ENCODE data around the gene ARHGAP19.
A peak's percentile ranks its signal among the peaks of the same experiment; 100 is the strongest.

The ARHGAP19 gene, protein sequence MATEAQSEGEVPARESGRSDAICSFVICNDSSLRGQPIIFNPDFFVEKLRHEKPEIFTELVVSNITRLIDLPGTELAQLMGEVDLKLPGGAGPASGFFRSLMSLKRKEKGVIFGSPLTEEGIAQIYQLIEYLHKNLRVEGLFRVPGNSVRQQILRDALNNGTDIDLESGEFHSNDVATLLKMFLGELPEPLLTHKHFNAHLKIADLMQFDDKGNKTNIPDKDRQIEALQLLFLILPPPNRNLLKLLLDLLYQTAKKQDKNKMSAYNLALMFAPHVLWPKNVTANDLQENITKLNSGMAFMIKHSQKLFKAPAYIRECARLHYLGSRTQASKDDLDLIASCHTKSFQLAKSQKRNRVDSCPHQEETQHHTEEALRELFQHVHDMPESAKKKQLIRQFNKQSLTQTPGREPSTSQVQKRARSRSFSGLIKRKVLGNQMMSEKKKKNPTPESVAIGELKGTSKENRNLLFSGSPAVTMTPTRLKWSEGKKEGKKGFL

DNA sequence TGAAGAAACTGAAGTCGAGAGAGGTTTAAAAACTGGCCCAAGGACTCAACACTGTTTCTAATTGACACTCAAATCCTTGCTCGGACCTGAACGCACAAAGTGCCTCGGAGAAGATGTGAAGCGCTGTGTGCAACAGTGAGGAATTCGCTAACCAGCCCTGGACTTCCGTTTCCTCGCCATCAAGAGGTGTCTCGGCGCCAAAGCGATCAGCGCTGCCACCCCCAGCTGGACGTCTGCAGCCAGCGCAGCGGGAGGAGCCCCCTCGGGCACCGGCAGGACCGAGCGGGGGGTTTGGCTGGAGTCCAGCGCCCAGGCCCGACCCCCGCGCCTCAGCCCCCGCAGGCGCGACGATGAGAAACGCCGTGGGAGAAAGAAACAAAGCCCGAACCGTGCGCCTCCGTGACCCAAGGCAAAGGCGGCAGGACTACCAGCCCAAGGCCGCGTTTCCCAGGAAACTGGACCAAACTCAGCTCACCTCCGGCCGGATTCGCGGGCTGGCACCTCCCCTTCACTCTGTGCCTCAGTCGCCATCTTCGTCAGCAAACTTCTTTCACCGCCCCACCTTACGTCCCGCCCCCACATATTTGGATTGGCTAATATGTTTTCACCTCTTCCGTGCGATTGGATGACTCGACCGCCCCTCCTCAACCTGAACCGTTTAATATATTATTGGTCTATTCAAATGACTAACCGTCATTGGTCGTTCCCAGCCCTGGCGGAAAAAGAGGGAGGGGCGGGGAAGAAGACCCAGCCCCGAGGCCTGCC, at the start of gene ARHGAP19:
ARHGAP19 (minus strand) TSS at position 541 of the 765 bp plus-strand sequence; CDS start at position 531, 10 bp downstream.
- peak; percentile 94 for DNase-seq

DNA sequence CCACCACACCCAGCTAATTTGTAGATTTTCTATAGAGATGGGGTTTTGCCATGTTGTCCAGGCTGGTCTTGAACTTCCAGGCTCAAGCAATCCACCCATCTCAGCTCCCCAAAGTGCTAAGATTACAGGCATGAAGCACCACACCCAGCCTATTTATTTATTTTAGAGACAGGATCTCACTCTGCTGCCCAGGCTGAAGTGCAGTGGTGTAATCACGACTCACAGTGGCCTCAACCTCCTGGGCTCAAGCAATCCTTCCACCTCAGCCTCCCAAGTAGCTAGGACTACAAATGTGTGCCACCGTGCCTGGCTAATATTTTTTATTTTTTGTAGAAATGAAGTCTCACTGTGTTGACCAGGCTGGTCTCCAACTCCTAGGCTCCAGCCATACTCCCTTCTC, 49.0 kb upstream of the ARHGAP19 start:
- DNase-seq: no peak

DNA sequence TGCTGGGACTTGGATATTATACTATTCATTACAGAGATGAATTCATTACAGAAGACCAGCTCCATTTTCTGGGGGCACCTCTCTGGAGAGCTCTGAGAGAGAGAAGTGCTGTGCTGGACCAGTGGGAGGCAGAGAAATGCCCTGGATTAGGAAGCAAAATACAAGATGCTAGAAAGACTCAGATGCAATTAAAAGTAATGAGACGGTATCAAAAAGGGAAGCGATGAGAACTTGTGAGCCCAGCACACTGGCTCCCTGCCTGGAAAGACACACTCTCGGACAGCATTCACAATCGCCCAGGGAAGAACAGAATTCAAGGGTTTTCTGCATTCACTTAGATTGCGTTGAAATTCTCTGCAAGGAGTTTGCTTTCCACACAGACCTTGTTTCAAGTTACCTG, 45.6 kb upstream of the ARHGAP19 start:
- DNase-seq: no peak

DNA sequence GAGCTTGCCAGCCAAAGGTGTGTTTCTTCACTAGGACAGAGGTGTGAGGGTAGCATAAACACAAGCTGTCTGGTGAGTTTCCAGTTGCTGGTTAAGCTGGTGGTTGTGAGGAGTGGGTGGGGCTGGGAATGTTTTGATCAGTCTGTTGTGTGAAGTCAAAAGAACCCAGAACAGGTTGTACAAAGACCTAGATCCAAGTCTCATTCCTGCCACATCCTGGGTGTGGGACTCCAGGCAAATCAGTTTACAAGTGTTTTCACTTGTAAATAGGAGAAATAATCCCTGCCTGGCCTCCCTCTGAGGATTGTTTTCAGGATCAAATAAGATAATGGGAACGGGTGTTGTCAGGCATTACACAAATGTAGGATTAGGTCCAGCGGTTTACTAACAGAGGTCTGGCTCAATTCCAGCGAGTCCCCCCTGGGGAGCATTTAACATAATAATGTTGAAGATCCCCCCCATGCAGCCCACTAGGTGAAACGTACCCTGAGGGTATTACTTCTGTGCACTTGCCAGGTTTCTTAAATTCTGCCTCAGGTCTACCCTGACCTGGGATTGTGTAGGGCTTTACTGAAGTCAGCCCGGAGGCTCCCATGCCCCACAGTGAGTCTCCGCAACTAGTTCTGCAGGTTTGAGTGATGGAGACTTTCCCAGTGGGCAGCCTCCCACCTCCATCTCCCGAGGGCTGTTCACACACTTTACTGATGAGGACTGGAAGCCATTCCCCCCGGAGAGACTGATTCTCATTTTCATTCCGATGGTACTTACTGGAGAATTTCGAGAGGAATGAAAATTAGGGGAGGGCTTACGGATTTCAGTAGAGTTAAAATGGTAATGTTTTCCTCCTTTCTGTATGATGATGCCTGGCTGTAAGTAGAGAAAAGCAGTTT, 44.8 kb upstream of the ARHGAP19 start:
- DNase-seq: no peak

DNA sequence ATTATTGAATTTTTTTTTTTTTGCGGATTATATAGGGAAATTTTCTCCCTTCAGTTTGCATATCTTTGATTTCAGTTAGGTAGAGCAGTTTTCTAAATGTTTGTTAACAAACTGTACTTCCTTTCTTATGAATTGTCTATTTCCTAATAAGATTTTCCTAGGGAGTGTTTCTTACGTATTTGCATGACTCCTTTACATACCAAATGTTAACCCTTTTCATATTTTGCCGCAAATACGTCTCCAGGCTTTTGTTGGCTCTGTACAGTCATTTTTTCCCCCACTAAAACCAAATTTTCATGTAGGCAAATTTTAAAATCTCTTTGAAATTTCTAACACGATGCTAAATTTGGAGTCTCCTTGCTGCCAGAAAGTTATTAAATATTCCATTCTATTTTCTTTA, 44.0 kb upstream of the ARHGAP19 start:
- no peak for DNase-seq

DNA sequence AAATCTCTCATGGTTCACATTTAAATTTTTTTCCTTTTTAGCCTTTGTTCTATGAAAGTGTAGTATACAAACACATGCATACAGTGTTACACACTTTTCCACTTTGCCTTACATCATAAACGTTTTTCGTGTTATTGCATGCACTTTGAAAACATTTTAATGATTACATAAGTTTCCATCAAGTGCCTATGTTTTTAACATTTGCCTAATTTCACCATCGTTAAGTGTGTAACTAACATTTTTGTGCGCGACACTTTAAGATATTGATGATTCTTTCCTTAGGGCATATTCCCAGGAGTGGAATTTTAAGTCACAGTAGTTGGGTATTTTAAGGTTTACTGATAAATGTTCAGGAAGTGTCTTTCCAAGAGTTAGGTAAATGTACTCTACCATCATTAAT, 43.6 kb upstream of the ARHGAP19 start:
- DNase-seq: no peak

DNA sequence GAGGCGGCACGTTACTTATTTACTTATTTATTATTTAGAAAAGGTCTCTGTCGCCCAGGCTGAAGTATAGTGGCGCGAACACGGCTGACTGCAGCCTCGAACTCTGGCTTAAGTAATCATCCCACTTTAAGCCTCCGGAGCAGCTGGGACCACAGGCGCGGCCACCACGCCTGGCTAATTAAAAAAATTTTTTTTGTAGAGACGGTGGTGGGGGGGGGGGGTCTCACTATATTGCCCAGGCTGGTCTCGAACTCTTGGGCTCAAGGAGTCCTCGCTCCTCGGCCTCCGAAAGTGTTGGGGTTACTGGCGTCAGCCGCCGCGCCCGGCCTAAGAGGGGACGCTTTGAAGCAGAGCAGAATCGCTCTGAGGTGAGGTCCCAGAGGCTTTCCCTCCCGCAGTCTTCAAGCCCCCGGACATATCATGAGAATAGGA, 42.8 kb upstream of the ARHGAP19 start:
- DNase-seq: no peak

DNA sequence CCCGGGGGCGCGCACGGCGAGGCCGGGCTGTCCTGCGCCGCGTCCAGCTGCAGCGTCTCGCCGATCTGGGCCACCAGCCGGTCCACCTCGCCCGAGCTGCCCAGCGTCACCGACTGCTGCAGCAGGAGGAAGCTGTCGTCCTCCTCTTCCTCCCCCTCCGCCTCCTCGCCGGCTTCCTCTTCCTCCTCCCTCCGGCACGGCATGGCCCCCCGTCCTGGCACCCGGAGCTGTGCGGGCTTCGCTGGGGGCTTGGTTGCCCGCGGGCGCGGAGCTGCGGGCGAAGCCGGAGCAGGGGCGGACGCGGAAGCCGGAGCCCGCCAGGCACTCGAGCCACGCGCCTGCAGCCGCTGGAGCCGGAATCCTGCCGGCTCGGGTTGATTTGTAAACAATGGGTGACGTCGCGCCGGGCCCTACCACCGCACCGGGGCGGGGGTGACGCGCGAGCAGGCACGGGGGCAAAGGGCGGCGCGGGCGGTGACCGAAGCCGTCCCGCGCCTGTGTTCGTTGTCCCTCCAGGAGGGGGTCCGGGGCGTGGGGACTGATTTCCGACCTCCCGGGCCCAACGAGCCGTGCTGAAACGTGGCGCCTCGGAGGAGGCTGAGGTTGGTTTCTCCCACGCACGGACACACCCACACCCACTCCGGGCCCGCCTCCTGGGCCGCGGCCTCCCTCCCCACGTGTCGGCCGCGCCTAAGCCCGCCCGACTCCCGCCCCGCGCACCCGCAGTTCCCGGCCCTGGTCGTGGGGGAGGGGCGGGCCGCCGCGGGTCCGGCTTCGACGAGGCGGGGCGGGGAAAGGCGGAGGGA, 42.1 kb upstream of the ARHGAP19 start, which contains the start of gene FRAT2:
FRAT2 (minus strand) TSS at position 360 of the 806 bp plus-strand sequence; CDS start at position 203, 157 bp downstream.
- DNase-seq: peak; percentile 84

DNA sequence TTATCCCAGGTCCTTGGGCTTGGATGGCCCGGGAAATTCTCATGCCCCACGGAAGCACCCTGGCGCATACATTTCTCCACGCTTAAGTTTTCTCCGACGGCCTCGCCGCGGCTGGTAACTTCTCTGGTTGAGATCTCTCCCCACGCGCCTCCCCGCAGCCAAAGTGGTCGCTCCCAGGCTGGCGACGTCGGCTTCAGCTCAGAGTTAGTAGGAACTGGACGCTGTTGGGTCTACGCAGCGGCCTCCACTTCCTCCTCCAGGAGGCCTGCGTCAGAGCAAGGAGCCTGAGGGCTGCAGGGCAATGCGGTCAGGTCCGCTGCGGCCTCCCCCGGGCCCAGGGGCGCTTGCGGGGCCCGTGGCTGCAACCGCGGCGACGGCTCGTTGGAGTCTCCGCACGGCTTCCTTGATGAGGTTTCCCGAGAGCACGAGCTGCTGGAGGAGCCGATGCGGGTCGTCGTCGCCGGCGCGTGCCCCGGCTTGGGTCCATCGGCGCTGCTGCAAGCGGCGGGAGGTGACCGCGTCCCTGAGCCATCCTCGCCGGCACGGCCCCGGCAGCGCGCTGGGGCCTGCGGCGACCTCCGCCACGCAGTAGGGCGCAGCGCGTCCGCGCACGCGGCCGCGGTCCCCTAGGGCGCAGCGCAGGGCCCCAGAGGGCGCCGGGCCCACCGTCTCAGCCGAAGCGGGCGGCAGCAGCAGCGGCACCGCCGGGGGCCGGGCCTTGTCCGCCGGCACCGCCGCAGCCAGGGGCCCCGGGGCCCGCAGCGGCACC, 41.3 kb upstream of the ARHGAP19 start:
- DNase-seq: no peak

DNA sequence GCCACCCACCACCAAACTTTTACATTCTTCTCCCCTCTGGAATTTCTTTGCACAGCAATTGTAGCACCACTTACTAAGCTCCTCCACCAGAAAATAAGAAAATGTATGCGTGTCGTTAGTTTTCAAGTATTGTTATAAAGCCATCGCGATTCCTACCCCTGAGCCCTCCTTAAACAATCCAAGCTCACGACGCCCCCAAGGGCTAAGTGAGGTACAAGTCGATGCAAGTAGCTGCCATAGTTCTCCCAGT, 40.8 kb upstream of the ARHGAP19 start:
- peak; percentile 6 for DNase-seq

DNA sequence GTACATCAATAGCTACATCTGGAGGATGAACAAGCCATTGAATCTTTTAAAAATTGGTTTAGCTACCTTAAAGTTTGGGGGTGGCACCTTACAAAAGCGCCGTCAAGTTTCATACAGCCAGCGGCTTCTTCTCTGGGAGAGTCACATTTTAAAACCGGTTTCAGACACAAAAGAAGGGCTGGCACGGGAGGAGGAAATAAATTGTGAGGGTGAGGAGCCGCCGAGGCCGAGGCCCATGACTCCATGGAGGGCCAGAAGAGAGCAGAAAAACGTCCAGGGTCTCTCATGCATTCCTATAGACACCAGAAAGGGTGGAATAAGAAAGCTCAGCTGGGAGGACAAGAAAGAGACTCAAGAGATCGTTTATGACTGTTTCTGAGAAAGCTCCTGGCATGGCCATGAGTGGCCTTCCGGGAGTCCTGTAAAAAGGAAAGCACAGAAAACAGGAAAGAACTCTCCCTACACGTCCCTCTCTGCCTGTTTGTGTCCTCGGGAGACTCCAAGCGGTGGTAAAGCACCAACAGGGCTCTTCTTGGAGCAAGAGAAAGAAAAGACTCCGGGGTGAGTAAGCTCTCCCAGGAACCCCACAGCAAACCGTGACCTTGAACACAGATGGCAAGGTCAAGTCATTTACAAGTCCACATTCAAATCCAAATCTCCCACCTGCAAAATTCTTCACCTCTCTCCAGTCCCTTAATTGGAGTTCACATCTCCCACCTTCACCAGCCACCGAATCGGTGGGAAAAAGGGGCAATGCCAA, 40.3 kb upstream of the ARHGAP19 start:
- peak; percentile 23 for DNase-seq

DNA sequence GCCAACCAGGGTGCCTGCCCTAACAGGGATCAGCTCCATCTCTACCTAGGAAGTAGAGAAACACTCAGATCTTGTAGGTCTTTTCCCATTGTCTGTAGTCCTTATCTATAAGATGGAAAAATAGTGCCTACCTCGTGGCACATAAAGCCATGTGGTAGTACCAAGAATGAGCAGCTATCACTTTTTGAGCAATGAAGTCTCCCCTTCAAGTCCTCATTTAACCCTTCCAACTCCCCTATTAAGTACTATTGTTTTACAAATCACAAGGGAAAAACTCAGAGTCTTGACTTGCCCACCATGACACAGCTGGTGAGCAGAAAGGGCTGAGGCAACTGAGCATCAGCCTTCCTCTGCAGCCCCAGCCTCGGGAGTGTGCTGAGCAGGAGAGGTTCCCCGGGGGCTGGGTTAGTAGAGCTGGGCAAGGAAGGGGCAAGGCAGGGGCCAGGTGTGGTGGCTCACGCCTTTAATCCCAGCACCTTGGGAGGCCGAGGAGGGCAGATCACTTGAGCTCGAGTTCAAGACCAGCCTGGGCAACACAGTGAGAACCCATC, 38.8 kb upstream of the ARHGAP19 start:
- DNase-seq: no peak

DNA sequence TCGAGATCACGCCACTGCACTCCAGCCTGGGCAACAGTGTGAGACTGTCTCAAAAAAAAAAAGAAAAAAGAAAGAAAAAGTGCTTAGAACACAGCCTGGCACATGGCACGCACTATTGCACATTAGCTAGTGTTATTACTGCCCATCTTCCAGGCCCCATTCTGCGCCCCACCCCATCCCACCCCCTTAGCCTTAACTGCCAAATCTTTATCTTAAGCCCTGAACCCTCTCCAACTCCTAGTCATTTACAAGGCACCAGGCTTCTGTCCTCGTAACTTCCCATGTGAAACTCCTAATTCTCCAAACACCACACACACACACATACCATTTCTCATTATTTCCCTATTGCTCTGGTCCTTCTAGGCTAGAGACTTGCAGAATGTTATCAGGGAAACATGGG, 37.3 kb upstream of the ARHGAP19 start:
- no peak for DNase-seq

DNA sequence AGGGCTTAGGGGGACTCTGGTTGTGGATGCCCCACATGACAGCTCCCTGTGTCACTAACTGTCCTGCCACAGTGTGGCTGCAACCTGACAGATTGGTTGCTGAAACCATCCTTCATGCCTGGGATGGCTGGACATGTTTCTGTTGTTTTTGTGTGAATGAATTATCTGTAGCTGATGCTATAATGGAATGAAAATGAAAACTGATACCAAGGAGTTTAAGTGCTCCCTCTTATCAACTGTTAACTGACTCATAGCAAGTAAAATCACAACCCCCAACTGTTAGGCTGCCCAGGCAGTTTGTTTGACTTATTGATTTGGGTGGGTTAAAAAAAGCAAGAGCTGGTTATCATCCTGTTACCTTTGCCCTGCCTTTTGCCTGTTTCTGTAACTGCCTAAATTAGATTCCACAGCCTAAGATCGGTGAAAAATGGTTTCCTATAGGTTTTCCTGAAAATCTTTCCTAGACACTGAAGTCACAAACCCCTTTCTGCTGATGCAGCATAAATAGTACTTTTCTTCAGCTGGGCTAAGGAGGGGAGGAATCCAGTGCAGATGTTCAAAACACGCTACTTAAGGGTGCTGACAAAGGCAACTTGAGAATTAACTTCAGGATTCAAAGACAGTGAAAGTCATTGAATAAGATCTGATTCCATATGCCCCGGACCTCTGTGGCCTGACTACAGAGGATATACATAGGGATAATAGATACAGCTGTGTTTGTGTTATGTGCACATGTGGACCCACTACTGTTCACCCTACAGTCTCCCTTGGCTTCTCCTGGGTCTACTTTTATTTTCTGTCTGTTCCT, 36.4 kb upstream of the ARHGAP19 start:
- no peak for DNase-seq

DNA sequence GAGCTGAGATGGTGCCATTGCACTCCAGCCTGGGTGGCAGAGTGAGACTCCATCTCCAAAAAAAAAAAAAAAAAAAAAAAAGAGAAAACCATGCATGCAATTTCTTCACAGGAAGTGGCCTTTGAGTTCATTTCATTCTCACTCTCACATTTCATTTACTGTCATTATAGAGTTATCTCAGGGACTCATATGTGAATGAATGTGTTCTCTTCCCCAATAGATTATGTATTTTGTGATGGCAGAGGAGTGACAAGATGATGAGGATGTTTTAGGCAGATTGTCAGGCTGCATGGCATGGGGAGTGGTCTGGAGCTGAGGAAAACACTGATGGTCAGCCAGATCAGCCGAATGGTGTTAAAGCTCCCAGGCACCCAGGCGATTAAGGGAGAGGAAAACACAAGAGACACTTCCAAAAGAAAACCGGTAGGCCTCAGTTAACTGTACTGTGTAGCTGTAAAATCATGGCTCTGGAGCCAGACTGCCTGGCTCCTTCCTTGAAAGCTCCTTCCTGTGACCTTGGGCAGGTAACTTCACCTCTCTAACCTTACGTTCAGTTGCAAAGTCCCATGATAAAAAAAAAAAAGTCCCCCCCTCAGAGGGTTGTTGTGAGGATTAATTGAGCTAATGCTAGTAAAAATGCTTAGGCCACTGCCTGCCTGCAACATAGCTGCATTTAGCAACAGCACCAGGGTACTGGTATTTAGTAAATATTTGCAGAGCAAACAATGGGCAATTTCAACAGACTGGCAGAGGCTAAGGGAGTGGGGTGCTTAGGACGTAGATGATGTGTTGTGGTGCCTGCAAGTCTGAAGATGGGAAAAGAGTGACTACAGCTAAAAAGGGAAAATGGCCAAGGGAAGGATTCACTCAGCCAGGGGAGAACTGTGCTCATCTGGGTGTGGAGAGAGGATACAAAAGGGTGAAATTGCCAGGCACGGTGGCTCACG, 35.2 kb upstream of the ARHGAP19 start:
- peak; percentile 25 for DNase-seq

DNA sequence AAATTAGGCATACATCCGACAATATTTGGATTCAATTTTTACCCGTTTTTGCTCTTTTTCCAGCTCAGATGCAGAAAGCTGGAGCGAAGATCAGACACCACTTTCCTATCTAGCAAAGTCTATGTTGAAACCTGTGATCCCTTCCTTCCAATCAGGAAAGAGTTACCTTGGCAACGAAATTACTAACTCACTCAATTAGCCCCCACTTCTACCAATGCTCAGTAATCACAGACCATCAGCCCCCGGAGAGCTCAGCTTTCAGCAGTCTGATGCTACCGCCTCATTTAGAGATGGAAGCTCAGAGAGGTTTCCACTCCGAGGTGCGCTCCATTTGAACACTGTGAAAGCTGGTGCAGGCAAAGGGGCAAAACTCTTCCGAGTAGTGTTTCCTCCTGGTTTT, 33.3 kb upstream of the ARHGAP19 start:
- DNase-seq: peak; percentile 89

DNA sequence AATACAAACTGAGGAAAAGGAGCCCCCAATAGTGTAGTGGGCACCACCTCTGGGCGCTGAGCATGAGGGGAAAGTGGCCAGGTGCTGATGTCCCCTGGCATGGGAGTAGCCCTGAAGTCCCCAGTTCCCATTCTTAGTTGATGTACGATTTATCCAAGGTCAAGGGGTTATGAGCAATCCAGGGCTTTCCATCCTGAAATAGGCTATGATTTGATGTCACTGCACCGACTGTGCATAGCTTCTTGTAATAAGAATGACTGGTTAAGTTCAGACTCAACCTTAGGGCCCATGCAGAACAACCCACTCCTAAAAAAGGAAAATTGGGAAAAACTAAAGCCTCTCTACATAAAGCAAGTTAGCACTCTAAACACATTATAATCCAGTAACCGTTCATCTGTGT, 31.1 kb upstream of the ARHGAP19 start:
- DNase-seq: no peak

DNA sequence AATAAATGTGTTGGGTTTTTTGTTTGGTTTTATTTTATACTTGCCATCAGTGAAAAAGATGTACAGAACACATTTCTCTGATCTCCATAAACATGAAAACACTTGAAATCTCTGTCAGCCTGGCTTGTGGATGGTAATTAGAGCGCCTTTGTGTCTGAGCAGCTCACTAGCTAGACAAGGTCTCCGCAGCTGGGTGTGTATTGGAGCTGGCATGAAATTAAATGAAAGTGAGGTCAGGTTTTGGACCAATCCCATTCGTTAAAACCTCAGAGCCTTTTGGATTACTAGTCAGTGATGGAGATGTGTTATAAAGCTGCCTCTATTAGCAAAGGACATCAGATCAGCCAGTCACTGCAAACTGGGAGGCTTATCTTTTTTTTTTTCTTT, 29.4 kb upstream of the ARHGAP19 start:
- peak; percentile 68 for DNase-seq
